PC-3 (cell line): ENCODE measurements around the gene GUCA2A. TPM values are rescaled to one million over a fixed set of nuclear protein-coding genes. Genes with fewer than 3 reads are reported as not detected.

Experiments used
- ATAC-seq: fragments of 200-7000 bp; cut with Tn5 transposase; 2 replicates; pipeline ENCODE4 v1.9.1; 2020; ENCODE audit warnings: mild to moderate bottlenecking, moderate library complexity
- BruUV-seq: library from RNA; stranded (reverse); fragments of 400-500 nt; replicated peaks from 2 replicates; lab custom pipeline; 2021; lab: Mats Ljungman, UMichigan
- CTCF ChIA-PET: fragments of 300-600 bp; sonication (Branson Sonifier 250); formaldehyde crosslinking; loops from one replicate; lab custom pipeline; 2022; ENCODE audit warnings: antibody characterized with exemption; lab: Charles Lee
- POLR2A ChIA-PET: fragments of 300-600 bp; sonication (Branson Sonifier 250); formaldehyde crosslinking; loops from one replicate; lab custom pipeline; 2022; ENCODE audit warnings: antibody characterized with exemption; ENCODE audit not compliant: unreplicated experiment; lab: Charles Lee
- DNase-seq: peaks from one replicate; pipeline ENCODE4 v3.0.0-alpha.2; 2015
- H2AFZ ChIP-seq: fragments of 300-600 bp; sonication (generic); 2 replicates; pipeline ENCODE4 v1.6.0; 2016; ENCODE audit warnings: antibody characterized with exemption, low read length
- H3F3A ChIP-seq: fragments of 300-600 bp; sonication (generic); one replicate; pipeline ENCODE4 v1.6.0; 2017; ENCODE audit warnings: antibody characterized with exemption, low read length, control low read depth, mild to moderate bottlenecking; ENCODE audit not compliant: unreplicated experiment
- H3K27ac ChIP-seq: fragments of 300-600 bp; sonication (generic); 2 replicates; pipeline ENCODE4 v1.5.1; 2016; ENCODE audit warnings: mild to moderate bottlenecking, low read length
- H3K27me3 ChIP-seq: fragments of 300-600 bp; sonication (generic); 2 replicates; pipeline ENCODE4 v1.6.1; 2016; ENCODE audit warnings: low read length, mixed read lengths
- H3K36me3 ChIP-seq: fragments of 300-600 bp; sonication (generic); 2 replicates; pipeline ENCODE4 v1.6.1; 2016; ENCODE audit warnings: low read depth, mixed run types, low read length, mixed read lengths
- H3K4me1 ChIP-seq: fragments of 300-600 bp; sonication (generic); 2 replicates; pipeline ENCODE4 v1.5.1; 2016; ENCODE audit warnings: low read length; ENCODE audit not compliant: insufficient read depth
- H3K4me2 ChIP-seq: fragments of 300-600 bp; sonication (generic); 2 replicates; pipeline ENCODE4 v1.6.0; 2016; ENCODE audit warnings: low read length
- H3K4me3 ChIP-seq: fragments of 300-600 bp; sonication (generic); 2 replicates; pipeline ENCODE4 v1.5.1; 2016; ENCODE audit warnings: mild to moderate bottlenecking, low read length, mixed read lengths
- H3K79me2 ChIP-seq: fragments of 300-600 bp; sonication (generic); 2 replicates; pipeline ENCODE4 v1.6.1; 2017; ENCODE audit warnings: low read length, mixed read lengths
- H3K9ac ChIP-seq: fragments of 300-600 bp; sonication (generic); 2 replicates; pipeline ENCODE4 v1.6.0; 2016; ENCODE audit warnings: mild to moderate bottlenecking, low read length
- H3K9me2 ChIP-seq: fragments of 300-600 bp; sonication (generic); replicated peaks from 2 replicates; pipeline ENCODE4 v1.6.1; 2016; ENCODE audit warnings: mixed run types, low read length, mixed read lengths
- H3K9me3 ChIP-seq: fragments of 300-600 bp; sonication (generic); 2 replicates; pipeline ENCODE4 v1.6.1; 2016; ENCODE audit warnings: low read length, mixed read lengths
- H4K20me1 ChIP-seq: fragments of 300-600 bp; sonication (generic); 2 replicates; pipeline ENCODE4 v1.6.1; 2016; ENCODE audit warnings: low read length, mixed read lengths
- CTCF ChIP-seq: fragments of 300-600 bp; sonication (generic); conservative IDR thresholded peaks from 2 replicates; pipeline ENCODE4 v1.5.1; 2017; ENCODE audit warnings: antibody characterized with exemption, low read depth, mild to moderate bottlenecking, low read length
- EZH2 ChIP-seq: fragments of 300-600 bp; sonication (generic); IDR thresholded peaks from one replicate; pipeline ENCODE4 v1.6.1; 2017; ENCODE audit warnings: antibody characterized with exemption, mild to moderate bottlenecking, low read length; ENCODE audit not compliant: unreplicated experiment
- EZH2phosphoT487 ChIP-seq: fragments of 300-600 bp; sonication (generic); IDR thresholded peaks from 2 replicates; pipeline ENCODE4 v1.6.1; 2018; ENCODE audit warnings: mild to moderate bottlenecking, antibody characterized with exemption, low read length, borderline replicate concordance
- intact Hi-C: fragments of 100-400 bp; cut with micrococcal nuclease; formaldehyde crosslinking; loops from 2 replicates; pipeline ENCODE4 v1.9.0; 2023
- total RNA-seq: library from RNA; depleted of rRNA; stranded (reverse); fragments of >200 nt; gene quantifications from 2 replicates; pipeline ENCODE4 v1.2.3, GENCODE V29; 2014

Gene GUCA2A
- total RNA-seq, 1 experiment from 2014 or later: not detected

GRCh38 chr1:42145764-42146625 is 18.6 kb downstream of the GUCA2A start:
- no peak for ATAC-seq
- Histone ChIP-seq H3K36me3 (no peaks in the 10 kb centered on the region), H3K4me2 (no peak overlapping the region), H2AFZ (no peak overlapping the region), H3K4me3 (no peak overlapping the region), H3K79me2 (no peaks in the 10 kb centered on the region), H3K27me3 (no peaks in the 10 kb centered on the region), H3K27ac (no peak overlapping the region), H3K4me1 (peaks cover 6% of the 10 kb centered on the region; the same call in 1 of the 2 replicates), H3F3A (no peaks in the 10 kb centered on the region), H4K20me1 (no peaks in the 10 kb centered on the region), H3K9me2 (no peaks in the 10 kb centered on the region), H3K9me3 (no peaks in the 10 kb centered on the region), H3K9ac (no peak overlapping the region)
- TF ChIP-seq EZH2 (no peak), CTCF (no peak), EZH2phosphoT487 (no peak)
- no peak for DNase-seq
- ChIA-PET POLR2A (no interaction called here), CTCF (no interaction called here)
- intact Hi-C loops: loop anchor here (2.0 to 5.0 kb wide), 2 partner anchors 29 to 191 kb away; partner anchors contain the start of gene FOXJ3
- no TSS peak for BruUV-seq

GRCh38 chr1:42145389-42145716 is 19.2 kb downstream of the GUCA2A start:
- TF ChIP-seq EZH2phosphoT487 (no peak), EZH2 (no peak), CTCF (no peak)
- H3K9ac ChIP-seq: no peak overlapping the region
- ATAC-seq: no peak
- no peaks in the 10 kb centered on the region for H3K36me3 ChIP-seq
- H3F3A ChIP-seq: no peaks in the 10 kb centered on the region
- no peak overlapping the region for H3K4me3 ChIP-seq
- H3K9me3 ChIP-seq: no peaks in the 10 kb centered on the region
- H3K79me2 ChIP-seq: no peaks in the 10 kb centered on the region
- H3K9me2 ChIP-seq: no peaks in the 10 kb centered on the region
- POLR2A ChIA-PET: no interaction called here
- no peaks in the 10 kb centered on the region for H3K27me3 ChIP-seq
- CTCF ChIA-PET: no interaction called here
- intact Hi-C loops: loop anchor here (5.0 kb wide), 1 partner anchor 192 kb away; the partner anchor contains the start of gene FOXJ3
- H3K27ac ChIP-seq: no peak overlapping the region
- peaks cover 6% of the 10 kb centered on the region; the same call in 1 of the 2 replicates for H3K4me1 ChIP-seq
- DNase-seq: no peak
- H4K20me1 ChIP-seq: no peaks in the 10 kb centered on the region
- H3K4me2 ChIP-seq: no peak overlapping the region
- BruUV-seq: no TSS peak
- H2AFZ ChIP-seq: no peak overlapping the region
